Stimulated activated CD8-positive, alpha-beta memory T cell treated with anti-CD3 and anti-CD28 coated beads, Interleukin-4, amount 100 ng/mL, for 48 hours (primary cell): Measurements from ENCODE around the gene RNF13.
A peak's percentile ranks its signal among the peaks of the same experiment; 100 is the strongest.
"Not testable (repeated sequence)": the region's sequence is repeated elsewhere in the genome, so short reads cannot be mapped to it uniquely, and the experiment has no call there.

ENCODE experiments used
- DNase-seq: peaks from one replicate; pipeline ENCODE4 v3.0.0-alpha.2; 2020

The RNF13 gene

DNA sequence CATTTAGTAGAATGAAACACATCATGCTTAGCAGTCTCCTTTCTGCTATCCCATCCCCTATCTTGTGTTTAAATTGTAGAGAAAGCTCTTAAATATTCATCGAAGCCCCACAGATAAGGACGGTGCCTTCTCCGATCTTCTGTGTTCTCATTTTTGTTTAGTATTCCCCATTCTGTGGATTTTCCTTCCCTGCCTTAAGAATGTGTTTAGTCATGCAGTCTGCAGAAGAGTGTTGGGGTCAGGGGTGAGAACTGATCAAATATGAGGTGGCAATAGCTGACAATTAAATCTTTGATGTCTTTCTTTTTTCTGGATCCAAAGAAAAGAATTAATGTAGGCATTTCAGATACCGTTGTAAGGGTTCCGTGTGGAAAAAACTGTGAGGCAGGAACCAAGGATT, 11.4 kb upstream of the RNF13 start:
- DNase-seq, result no peak

DNA sequence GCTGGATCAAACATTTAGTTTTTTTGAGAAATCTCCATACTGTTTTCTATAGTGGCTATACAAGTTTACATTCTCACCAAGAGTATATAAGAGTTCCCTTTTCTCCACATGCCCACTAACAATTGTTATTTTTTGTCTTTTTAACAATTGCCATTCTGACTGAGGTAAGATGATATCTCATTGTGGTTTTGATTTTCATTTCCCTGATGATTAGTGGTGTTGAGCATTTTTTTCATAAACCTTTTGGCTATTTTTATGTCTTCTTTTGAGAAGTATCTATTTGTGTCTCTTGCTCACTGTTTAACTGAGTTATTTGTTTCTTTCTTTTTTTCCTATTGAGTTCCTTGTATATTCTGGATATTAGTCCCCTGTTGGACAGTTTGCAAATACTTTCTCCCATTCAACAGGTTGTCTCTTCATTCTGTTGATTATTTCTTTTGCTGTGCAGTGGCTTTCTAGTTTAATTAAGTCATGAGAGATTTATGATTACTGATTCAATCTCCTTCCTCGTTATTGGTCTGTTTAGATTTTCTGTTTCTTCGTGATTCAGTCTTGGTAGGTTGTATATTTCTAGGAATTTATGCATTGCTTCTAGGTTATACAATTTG, 6.7 kb upstream of the RNF13 start:
- DNase-seq, result no peak

DNA sequence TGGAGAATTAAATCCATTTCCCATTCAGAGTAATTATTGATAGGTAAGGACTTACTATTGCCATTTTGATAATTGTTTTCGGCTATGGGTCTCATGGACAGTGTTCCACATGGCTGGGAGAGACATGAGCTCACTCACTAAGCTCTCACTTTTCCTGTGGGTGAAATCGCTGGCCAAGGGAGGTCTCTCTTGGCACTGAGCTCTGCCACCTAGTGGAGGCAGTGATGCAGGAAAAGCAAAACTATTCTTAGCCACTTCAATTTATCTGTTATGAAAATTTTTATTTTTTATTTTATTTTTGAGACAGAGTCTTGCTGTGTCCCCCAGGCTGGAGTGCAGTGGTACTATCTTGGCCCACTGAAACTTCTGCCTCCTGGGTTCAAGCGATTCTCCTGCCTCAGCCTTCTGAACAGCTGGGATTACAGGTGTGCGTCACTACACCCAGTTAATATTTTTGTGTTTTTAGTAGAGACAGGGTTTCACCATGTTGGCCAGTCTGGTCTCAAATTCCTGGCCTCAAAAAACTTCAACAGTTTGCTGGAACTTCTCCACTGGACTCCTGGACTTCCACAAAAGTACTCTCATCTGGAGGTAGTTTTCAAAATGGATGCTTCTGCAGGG, 4.7 kb upstream of the RNF13 start:
- DNase-seq, result peak; percentile 64

DNA sequence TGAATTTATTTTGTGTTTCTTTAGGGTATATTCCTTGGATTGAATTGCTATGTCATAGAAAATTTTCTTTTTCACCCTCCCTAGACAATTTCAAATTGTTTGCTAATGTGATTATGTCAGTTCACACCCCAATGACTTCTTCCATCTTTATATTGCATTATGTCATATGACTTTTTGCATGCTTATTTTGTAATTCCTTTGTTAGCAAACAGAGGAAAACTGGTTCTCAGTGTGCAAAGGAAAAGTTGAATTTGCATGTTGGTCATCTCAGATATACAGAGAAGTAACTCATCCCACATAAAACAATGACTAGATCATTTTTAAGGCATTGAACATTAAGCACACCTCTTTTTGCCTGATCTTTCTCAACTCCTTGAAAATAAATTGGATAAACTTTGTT, 3.3 kb upstream of the RNF13 start:
- no peak for DNase-seq

DNA sequence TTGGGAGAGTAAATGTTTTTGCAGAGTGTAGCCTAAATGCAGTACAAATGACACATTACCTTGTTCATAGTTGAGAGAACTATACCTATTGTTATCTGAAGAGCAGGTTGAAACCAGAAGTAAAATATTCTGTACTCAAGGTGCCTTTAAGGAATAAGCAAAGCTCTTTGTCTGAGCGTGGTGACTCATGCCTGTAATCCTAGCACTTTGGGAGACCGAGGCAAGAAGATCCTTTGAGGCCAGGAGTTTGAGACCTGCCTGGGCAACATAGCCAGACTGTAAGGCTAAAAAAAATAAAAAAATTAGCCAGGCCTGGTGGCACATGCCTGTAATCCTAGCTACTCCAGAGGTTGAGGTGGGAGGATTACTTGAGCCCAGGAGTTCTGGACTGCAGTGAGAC, 2.2 kb upstream of the RNF13 start:
- no peak for DNase-seq

DNA sequence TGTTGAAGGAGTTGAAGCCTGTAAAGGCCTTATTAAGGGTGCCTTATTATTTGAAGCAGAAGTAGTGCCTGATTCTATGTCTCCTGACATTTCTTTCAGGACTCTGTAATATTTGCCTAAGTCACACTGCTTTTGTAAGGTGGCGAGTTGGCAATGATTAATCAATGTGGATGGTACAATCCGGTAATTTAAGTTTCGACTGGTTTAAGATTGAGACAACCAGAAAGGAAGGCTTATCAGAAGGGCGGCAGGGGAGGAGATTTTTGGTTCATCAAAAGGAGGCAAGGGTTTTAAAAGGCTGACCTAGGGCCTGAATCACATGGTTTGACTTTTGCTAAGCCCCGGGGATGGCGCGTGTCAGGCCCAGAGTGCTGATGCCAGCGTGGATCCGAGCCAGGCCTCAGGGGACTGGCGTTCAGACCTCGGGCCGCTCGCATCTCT, 830 bp upstream of the RNF13 start:
- no peak for DNase-seq

DNA sequence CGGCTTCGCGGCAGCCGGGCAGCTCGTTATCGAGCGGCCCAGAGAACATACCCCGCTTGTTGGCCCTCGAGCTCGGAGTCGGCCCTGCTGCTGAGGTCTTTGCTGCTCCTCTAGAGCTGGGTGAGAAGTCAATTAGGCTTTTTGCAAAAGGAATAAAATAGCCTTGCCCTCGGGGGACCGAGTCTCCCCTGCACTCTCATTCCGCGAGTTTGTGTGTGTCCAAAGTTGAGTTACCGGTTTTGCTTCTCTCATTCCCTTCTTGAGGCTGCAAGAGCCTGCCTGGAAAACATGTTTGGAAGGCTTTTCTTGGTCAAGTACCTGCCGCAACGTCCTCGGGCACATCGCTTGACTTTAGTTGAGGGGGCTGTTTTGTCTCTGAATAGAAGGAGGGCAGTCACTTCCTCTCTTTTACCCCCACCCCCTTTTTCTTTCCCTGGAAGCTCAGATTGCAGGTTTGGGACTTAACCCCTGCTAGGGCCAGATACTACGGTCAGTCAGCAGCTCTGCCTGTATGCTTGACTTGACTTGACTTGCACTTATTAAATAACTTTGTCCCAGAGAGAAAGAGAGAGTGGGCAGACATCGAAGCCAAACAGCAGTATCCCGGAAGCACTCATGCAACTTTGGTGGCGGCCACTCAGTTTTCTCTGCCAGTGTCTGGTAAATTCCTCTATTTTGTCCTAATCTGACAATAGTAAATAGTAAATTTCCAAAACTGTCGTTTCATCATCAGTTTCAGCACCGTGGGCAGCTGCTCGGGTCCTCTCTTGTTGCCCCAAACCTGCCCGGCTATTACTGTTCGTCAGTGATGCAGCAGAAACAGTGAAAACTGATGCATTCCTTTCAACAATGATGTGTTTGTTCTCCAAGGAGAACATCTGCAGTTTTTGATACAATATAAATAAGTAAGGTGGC, 609 bp downstream of the RNF13 start:
- DNase-seq, result peak; percentile 31

DNA sequence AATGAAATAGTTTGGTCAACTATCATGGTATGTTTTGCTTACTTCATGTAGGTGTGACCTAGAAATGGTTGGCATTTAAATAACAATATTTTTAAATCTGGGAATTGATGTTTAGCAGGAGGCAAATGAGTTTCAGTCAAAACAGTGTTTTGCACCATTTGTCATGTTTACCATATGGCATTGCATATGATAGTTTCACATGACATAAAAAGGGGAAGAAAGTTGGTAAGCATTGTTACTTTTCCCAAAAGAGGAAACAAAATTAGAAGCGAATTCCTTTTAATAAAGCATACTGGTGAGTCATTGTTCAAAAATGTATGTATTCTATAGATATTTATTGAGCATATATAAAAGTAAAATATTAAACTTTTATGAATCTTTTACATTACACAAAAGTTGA, 2.3 kb downstream of the RNF13 start:
- DNase-seq, result no peak

DNA sequence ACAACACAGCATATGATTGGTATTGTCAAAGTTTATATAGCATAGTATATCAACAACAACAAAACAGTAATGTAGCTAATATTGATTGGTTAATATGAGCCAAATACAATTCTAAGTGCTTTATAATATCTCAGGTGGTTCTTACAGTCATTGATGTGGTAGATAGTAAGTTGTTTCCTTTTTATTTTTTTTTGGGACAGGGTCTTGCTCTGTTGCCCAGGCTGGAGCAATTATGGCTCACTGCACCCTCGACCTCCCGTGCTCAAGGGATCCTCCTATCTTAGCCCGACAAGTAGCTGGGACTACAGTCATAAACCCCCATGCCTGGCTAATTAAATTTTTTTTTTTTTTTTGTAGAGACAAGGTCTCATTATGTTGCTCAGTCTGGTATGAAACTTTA, 2.7 kb downstream of the RNF13 start:
- no peak for DNase-seq

DNA sequence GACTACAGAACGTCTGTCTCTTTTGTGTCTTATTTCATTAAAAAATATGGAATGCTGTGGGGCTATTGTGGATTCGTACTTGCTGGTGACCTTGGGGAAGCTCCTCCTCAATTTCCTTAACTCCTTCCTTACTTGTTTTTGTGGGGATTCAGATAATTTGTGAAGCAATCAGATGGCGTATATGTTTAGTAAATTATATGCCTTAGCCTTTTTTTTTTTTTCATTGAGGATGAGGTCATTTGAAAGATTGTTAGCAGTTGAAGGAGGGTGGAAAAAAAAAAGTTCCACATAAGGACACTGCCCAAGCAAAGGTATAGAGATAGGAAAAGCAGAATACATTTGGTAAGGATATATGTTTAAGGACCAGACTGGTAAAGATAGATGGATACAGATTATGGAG, 3.3 kb downstream of the RNF13 start:
- no peak for DNase-seq

DNA sequence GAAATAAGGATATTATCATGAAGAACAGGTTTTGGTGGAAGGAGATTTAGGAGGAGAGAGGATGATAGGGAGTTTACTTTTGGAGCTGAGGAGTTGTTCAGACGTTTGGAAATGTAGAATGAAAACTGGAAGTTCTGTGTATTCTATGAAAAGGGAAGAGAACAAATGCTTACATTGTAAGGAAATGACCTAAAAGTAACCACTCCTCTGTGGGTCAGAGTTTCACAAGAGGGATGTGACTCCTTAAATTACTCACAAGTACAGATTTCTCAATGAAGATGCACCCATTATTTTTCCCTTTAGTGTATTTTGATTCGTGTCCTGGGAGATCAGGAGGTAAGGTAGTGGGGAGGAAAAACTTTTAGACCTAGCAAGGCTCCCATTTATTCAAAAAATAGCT, 4.0 kb downstream of the RNF13 start:
- no peak for DNase-seq

DNA sequence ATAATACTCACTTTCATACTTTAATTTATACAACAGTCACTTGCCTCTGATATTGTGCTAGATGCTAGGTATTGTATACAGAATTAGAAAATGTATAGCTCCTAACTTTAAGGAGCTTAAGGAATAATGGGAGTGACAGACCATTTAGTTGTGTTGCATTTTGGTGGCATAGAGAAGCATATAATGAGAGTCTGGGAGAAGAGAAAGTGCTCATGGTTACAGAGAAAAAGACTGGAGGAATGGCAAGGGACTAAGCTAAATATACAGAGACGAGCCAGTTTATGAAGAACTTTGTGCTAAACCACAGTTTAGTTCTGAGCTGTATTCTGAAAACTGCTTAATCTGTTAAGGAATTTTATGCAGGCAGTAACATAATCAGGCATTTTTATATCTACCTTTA, 6.4 kb downstream of the RNF13 start:
- no peak for DNase-seq

DNA sequence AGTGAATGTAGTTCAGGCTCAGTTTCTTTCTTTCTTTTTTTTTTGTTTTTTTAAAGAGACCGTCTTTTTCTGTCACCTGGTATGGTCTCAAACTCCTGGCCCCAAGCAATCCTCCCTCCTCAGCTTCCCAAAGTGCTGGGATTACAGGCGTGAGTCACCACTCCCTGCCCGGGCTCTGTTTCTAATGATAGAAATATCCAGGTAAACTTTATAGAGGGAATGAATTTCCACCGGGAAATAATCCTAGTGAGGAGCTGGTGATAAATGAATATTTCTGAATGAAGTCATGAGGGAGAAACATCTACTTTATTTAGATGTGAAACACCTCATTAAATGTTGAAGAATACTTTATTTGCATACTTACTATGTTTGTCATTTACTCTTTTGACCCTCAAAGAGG, 7.2 kb downstream of the RNF13 start:
- no peak for DNase-seq

DNA sequence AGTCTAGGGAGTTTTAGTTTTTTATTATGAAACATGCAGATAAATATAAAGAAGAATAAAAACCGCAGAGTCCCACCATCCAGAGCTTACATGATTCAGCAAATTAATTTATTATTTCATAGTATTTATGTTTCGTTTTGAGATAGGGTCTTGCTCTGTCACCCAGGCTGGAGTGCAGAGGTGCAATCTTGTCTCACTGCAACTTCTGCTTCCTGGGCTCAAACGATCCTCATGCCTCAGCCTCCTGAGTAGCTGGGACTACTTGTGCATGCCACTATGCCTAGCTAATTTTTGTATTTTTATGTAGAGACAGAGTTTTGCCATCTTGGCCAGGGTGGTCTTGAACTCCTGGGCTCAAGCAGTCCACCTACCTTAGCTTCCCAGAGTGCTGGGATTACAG, 13.6 kb downstream of the RNF13 start:
- no peak for DNase-seq

DNA sequence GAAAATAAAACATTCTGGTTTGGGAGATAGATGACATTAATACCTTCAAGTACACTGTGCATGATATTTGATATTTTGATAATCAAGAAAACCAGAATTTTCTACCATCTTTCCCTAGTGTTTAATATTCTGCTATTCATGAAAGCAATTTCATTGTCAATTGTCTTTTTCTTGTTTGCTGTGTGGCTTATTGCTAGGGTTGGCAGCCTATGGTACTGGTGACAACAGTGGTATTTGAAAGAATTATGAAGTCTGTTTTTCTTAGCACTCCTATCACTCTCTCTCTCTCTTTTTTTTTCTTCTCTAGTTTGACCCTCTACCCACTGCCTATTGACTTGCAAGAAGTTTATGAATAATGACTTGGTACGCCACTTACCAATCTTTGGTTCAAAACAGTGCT, 15.4 kb downstream of the RNF13 start:
- no peak for DNase-seq

DNA sequence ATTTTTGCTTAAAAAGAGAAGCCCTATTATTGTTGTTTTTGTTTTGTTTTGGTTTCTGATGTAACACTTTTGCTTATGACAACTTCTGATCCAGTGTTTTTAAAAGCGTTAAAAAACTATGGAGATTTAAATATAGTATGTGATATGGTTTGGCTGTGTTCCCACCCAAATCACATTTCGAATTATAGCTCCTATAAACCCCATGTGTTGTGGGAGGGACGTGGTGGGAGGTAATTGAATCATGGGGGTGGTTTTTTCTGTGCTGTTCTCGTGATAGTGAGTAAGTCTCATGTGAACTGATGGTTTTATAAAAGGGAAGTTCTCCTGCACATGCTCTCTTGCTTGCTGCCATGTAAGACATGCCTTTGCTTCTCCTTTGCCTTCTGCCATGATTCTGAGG, 16.6 kb downstream of the RNF13 start:
- not testable (repeated sequence) for DNase-seq

DNA sequence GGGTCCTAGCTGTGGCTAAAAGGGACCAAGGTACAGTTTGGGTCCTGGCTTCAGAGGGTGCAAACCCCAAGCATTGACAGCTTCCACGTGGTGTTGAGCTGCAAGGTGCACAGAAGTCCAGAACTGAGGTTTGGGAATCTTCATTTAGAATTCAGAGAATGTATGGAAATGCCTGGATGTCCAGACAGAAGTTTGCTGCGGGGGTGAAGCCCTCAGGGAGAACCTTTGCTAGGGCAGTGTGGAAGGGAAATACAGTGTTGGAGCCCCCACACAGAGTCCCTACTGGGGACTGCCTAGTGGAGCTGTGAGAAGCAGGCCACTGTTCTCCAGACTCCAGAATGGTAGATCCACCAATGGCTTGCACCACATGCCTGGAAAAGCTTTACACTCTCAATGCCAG, 17.9 kb downstream of the RNF13 start:
- DNase-seq, result no peak

DNA sequence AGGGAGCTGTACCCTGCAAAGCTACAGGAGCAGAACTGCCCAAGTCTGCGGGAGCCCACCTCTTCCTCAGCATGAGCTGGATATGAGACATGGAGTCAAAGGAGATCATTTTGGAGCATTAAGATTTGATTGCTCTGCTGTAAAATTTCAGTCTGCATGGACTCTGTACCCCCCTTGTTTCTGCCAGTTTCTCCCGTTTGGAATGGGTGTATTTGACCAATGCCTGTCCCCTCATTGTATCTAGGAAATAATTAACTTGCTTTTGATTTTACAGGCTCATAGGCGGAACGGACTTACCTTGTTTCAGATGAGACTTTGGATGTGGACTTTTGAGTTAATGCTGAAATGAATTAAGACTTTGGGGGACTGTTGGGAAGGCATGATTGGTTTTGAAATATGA, 18.3 kb downstream of the RNF13 start:
- DNase-seq, result no peak

DNA sequence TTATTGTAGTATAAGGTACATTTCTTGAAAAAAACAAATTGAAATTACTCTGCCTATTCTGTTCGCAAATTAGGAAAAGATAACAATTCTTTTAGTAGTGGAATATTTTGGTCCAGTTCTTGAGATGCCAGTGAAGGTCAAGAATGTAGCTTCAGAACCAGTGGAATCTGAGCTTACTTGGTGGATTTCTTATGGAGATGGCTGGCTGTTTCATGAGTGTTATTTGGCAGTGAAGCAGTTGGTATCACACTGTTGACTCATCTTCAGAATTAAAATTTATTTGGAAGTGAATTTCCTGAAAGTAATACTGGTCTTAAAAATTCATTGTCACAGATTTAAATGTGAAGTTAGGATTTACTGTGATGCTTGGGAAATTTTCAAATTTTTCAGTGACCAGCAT, 19.1 kb downstream of the RNF13 start:
- DNase-seq, result no peak

DNA sequence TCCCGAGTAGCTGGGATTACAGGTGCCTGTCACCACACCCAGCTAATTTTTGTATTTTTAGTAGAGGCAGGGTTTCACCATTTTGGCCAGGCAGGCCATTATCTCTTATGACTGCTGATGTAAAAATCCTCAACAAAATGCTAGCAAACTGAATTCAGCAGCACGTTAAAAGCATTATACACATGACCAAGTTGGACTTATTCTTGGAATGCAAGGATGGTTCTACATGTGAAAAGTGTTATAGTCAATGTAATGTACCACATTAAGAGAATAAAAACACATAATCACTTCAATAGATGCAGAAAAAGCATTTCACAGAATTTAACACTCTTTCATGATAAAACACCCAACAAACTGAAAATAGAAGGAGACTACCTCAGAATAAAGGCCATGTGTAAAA, 20.2 kb downstream of the RNF13 start:
- DNase-seq, result no peak

DNA sequence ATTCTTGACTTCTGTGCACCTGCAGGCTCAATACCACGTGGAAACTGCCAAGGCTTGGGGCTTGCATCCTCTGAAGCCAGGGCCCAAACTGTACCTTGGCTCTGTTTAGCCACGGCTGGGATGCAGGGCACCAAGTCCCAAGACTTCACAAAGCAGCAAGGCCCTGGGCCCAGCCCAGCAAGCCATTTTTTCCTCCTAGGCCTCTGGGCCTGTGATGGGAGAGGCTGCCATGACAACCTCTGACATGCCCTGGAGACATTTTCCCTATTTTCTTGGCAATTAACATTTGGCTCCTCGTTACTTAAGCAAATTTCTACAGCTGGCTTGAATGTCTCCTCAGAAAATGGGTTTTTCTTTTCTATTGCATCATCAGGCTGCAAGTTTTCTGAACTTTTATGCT, 25.5 kb downstream of the RNF13 start:
- DNase-seq, result not testable (repeated sequence)

DNA sequence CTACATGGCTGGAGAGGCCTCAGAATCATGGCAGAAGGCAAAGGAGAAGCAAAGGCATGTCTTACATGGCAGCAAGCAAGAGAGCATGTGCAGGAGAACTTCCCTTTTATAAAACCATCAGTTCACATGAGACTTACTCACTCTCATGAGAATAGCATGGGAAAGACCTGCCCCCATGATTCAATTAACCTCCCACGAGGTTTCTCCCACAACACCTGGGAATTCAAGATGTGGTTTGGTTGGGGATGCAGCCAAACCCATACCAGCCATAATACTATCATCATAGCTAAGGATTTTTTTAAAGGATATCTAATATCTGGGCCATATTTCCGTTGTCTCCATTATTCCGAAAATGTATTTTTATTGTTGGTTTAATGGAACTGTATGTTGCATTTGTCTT, 26.5 kb downstream of the RNF13 start:
- DNase-seq, result not testable (repeated sequence)

DNA sequence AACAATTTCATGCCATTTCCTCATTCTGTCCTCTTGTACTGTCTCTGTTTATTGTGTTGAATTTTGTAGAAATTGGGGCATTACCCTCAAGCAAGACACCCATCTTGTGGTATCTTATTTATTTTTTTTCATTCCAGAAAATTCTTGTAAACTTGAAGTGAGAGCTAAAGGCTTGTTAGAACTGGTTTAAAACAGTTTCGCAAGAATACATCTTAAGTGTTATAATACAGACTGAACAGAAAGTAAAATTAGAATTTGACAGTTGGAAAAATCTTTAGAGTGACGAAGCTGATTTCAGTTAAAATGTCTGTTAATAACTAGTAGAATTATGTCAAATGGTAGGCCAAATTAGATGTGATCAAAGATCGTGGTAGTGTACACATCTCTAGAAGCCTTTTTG, 26.9 kb downstream of the RNF13 start:
- DNase-seq, result no peak

DNA sequence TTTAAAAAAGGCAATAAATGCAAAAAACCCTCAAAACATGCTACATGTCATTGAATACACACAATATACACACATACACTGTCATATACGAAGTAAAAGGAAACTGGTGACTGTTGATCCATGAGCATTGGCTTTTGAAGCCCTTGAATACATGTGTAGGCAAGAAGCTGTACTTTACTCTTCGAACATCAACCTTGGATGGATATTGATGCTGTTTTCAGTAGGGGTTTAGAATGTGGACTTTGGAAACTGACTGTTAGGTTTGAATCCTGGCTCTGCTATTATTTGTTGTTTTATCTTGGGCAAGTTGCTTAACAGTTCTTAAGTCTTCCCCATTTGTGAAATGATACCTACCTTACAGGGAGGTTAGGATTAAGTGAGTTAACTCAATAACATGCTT, 30.5 kb downstream of the RNF13 start:
- no peak for DNase-seq
